Fibroblast of peridontal ligament (primary cell): ENCODE measurements around the gene MED31.
"Not testable (repeated sequence)": the region's sequence is repeated elsewhere in the genome, so short reads cannot be mapped to it uniquely, and the experiment has no call there.

Source experiments
- DNase-seq: peaks from one replicate; pipeline ENCODE4 v3.0.0-alpha.2; 2010; ENCODE audit errors: extremely low read depth

MED31 gene

GRCh38 chr17:6626616-6627015, 24.8 kb downstream of the MED31 start:
- no peak for DNase-seq

GRCh38 chr17:6623941-6624340, 27.5 kb downstream of the MED31 start:
- peak; percentile 24 for DNase-seq

GRCh38 chr17:6611231-6611630, 40.2 kb downstream of the MED31 start:
- no peak for DNase-seq

- DNase-seq: no peak
These were observed 41.4 kb downstream of the MED31 start for GRCh38 chr17:6610011-6610410.

GRCh38 chr17:6608321-6608720, 43.1 kb downstream of the MED31 start:
- no peak for DNase-seq

- no peak for DNase-seq
These were observed 46.3 kb downstream of the MED31 start for GRCh38 chr17:6605142-6605541.

GRCh38 chr17:6603744-6604325, 47.6 kb downstream of the MED31 start:
- DNase-seq: peak; percentile 55

- DNase-seq: no peak
These were observed 49.3 kb downstream of the MED31 start for GRCh38 chr17:6602141-6602540.

- peak; percentile 48 for DNase-seq
These were observed 52.0 kb downstream of the MED31 start for GRCh38 chr17:6599364-6599763.

GRCh38 chr17:6597727-6598126, 53.7 kb downstream of the MED31 start:
- no peak for DNase-seq

- DNase-seq: peak; percentile 9
These were observed 54.5 kb downstream of the MED31 start for GRCh38 chr17:6596941-6597340.

GRCh38 chr17:6596511-6596910, 54.9 kb downstream of the MED31 start:
- no peak for DNase-seq

- DNase-seq: no peak
These were observed 55.3 kb downstream of the MED31 start for GRCh38 chr17:6596081-6596480.

GRCh38 chr17:6593371-6593770, 58.0 kb downstream of the MED31 start:
- not testable (repeated sequence) for DNase-seq
